ENCODE results near the gene UROC1. TPM values are rescaled to one million over a fixed set of nuclear protein-coding genes. Genes with fewer than 3 reads are reported as not detected.
A peak's percentile ranks its signal among the peaks of the same experiment; 100 is the strongest.

The UROC1 gene
- total and polyA plus RNA-seq, 2 of the 13 experiments (the other 11 are each of a cell fraction or from before 2014, with no cell fraction given) = 0.71 to 1.3 TPM

DNA sequence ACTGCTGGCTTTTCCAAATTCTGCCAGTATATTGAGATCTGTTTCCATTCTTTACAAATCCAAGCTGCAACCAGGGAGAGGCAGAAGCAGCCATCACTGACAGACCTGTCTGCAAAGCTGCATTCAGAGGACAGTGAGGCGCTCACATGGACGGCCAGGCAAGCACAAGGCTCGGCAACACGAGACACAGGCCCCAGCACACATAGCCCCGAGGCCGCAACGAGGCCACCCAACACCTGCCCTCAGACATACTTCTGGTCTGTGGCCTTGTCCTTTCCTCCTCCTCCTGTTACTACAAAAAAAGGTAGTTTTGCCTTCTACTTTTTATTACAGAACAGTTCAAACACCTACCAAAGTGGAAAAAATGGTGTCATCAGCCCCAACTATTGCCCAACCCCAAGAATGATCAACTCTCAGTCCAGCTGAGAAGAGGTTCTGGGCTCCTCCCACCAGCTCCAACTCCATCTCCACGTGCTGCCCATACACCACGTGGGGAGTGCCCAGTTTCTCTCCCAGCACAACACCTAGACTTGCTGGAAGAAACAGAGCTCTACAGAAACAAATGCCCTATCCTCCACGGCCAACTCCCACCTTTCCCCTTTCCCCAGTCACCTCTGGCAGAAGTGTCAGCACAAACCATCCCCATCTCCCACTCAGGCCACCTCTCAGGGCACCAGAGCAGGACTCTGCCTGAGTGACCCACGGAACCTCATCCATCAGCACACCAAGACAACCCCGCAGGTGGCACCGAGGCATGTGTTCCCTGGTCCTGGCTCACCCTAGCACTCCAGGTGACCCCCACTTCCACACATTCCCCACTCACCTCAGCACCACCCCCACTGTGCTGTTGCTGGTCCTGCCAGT lies 49.3 kb downstream of the UROC1 start:
- Histone ChIP-seq H3K27ac (ENCODE audit: extremely low read length, insufficient read depth, low read length) (no peak overlapping the region), H3K4me2 (ENCODE audit: low read depth, low read length) (0 out of 2 replicates have a peak overlapping the region, but pooled peaks have one; percentile 4), H3K9me3 (ENCODE audit: low read length) (no peaks in the 10 kb centered on the region), H3K4me1 (ENCODE audit: insufficient read depth, low read length) (peaks cover 80% of the 10 kb centered on the region), H3K9ac (ENCODE audit: insufficient read depth, low read depth, low read length) (no peak overlapping the region), H3K27me3 (ENCODE audit: control insufficient read depth in 1 of 2, insufficient read depth in 2 of 2, low read length in 2 of 2) (no peaks in the 10 kb centered on the region), H3K36me3 (replicated peaks in 1 of 2; ENCODE audit: control insufficient read depth in 1 of 2, insufficient read depth in 2 of 2, low read length in 2 of 2) (peaks cover 24 to 79% of the 10 kb centered on the region in 2 experiments), H2AFZ (ENCODE audit: low read length) (no peak overlapping the region), H3K4me3 (replicated peaks in 1 of 3; ENCODE audit: insufficient read depth in 1 of 3, low read depth in 2 of 3, low read length in 3 of 3) (no peak overlapping the region), H3K79me2 (ENCODE audit: insufficient read depth, low read length) (peaks cover 67% of the 10 kb centered on the region), H4K20me1 (ENCODE audit: insufficient read depth, low read length) (peaks cover 29% of the 10 kb centered on the region)
- ATAC-seq (no peak), FAIRE-seq (no peak), DNase-seq (ENCODE audit: low spot score) (no peak)
- 75% methylated on average over 13 of the region's 13 CpGs for WGBS (ENCODE audit: low lambda C conversion rate)
- intact Hi-C loops (cut with micrococcal nuclease; ENCODE audit: unreplicated experiment) (no loop called here), in situ Hi-C loops (cut with HindIII; ENCODE audit: extremely low pct_ligation_motif_present, low pct_unique_long_range_greater_than_20kb) (no loop called here)
- ChIA-PET POLR2A (interaction anchor here (0.6 to 1.0 kb wide), 2 partner anchors 61 to 218 kb away, joined by 3 to 4 read pairs; no protein-coding TSS in a partner anchor), CTCF (ENCODE audit: low intra/inter-chr PET ratio, low total read pairs) (no interaction called here)
- BruUV-seq (replicated peaks) = no TSS peak
- TF ChIP-seq, protein P1, sequence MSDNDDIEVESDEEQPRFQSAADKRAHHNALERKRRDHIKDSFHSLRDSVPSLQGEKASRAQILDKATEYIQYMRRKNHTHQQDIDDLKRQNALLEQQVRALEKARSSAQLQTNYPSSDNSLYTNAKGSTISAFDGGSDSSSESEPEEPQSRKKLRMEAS (IDR thresholded peaks at IDR 0.05) = peak; percentile 43; the same call in 1 of the 2 replicates
- TF ChIP-seq, protein P2, sequence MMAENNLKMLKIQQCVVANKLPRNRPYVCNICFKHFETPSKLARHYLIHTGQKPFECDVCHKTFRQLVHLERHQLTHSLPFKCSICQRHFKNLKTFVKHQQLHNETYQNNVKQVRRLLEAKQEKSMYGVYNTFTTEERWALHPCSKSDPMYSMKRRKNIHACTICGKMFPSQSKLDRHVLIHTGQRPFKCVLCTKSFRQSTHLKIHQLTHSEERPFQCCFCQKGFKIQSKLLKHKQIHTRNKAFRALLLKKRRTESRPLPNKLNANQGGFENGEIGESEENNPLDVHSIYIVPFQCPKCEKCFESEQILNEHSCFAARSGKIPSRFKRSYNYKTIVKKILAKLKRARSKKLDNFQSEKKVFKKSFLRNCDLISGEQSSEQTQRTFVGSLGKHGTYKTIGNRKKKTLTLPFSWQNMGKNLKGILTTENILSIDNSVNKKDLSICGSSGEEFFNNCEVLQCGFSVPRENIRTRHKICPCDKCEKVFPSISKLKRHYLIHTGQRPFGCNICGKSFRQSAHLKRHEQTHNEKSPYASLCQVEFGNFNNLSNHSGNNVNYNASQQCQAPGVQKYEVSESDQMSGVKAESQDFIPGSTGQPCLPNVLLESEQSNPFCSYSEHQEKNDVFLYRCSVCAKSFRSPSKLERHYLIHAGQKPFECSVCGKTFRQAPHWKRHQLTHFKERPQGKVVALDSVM (CRISPR knock-in tag; IDR thresholded peaks at IDR 0.05) = no peak
- no peak for TF ChIP-seq SRF (IDR thresholded peaks at IDR 0.05; ENCODE audit: low read depth, low read length)
- TF ChIP-seq CEBPG (CRISPR knock-in tag; IDR thresholded peaks at IDR 0.05) = peak; percentile 70
- no peak for TF ChIP-seq BHLHE40 (IDR thresholded peaks at IDR 0.05; ENCODE audit: low read length)
- TF ChIP-seq ZNF317 (CRISPR knock-in tag; IDR thresholded peaks at IDR 0.05) = peak; percentile 98
- TF ChIP-seq, protein P3, sequence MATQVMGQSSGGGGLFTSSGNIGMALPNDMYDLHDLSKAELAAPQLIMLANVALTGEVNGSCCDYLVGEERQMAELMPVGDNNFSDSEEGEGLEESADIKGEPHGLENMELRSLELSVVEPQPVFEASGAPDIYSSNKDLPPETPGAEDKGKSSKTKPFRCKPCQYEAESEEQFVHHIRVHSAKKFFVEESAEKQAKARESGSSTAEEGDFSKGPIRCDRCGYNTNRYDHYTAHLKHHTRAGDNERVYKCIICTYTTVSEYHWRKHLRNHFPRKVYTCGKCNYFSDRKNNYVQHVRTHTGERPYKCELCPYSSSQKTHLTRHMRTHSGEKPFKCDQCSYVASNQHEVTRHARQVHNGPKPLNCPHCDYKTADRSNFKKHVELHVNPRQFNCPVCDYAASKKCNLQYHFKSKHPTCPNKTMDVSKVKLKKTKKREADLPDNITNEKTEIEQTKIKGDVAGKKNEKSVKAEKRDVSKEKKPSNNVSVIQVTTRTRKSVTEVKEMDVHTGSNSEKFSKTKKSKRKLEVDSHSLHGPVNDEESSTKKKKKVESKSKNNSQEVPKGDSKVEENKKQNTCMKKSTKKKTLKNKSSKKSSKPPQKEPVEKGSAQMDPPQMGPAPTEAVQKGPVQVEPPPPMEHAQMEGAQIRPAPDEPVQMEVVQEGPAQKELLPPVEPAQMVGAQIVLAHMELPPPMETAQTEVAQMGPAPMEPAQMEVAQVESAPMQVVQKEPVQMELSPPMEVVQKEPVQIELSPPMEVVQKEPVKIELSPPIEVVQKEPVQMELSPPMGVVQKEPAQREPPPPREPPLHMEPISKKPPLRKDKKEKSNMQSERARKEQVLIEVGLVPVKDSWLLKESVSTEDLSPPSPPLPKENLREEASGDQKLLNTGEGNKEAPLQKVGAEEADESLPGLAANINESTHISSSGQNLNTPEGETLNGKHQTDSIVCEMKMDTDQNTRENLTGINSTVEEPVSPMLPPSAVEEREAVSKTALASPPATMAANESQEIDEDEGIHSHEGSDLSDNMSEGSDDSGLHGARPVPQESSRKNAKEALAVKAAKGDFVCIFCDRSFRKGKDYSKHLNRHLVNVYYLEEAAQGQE (IDR thresholded peaks at IDR 0.05; ENCODE audit: borderline replicate concordance in 1 of 2, low read depth in 1 of 2, low read length in 2 of 2) = no peak
- no peak for TF ChIP-seq ZNF274 (CRISPR knock-in tag; IDR thresholded peaks at IDR 0.05)
- no peak for TF ChIP-seq MLLT10 (CRISPR knock-in tag; IDR thresholded peaks at IDR 0.05)
- TF ChIP-seq, protein P4, sequence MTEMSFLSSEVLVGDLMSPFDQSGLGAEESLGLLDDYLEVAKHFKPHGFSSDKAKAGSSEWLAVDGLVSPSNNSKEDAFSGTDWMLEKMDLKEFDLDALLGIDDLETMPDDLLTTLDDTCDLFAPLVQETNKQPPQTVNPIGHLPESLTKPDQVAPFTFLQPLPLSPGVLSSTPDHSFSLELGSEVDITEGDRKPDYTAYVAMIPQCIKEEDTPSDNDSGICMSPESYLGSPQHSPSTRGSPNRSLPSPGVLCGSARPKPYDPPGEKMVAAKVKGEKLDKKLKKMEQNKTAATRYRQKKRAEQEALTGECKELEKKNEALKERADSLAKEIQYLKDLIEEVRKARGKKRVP (CRISPR knock-in tag; IDR thresholded peaks at IDR 0.05) = peak in 1 of 2 experiments; percentile 89; a peak in 2 of 4 replicates
- TF ChIP-seq ZNF619 (CRISPR knock-in tag; IDR thresholded peaks at IDR 0.05) = no peak
- TF ChIP-seq REL (CRISPR knock-in tag; conservative IDR thresholded peaks at IDR 0.05) = no peak
- TF ChIP-seq, protein P5, sequence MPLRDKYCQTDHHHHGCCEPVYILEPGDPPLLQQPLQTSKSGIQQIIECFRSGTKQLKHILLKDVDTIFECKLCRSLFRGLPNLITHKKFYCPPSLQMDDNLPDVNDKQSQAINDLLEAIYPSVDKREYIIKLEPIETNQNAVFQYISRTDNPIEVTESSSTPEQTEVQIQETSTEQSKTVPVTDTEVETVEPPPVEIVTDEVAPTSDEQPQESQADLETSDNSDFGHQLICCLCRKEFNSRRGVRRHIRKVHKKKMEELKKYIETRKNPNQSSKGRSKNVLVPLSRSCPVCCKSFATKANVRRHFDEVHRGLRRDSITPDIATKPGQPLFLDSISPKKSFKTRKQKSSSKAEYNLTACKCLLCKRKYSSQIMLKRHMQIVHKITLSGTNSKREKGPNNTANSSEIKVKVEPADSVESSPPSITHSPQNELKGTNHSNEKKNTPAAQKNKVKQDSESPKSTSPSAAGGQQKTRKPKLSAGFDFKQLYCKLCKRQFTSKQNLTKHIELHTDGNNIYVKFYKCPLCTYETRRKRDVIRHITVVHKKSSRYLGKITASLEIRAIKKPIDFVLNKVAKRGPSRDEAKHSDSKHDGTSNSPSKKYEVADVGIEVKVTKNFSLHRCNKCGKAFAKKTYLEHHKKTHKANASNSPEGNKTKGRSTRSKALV (CRISPR knock-in tag; IDR thresholded peaks at IDR 0.05) = no peak
- TF ChIP-seq CEBPB (IDR thresholded peaks at IDR 0.05; ENCODE audit: borderline replicate concordance, low read depth, low read length) = peak; percentile 88
- no peak for TF ChIP-seq ZSCAN9 (CRISPR knock-in tag; IDR thresholded peaks at IDR 0.05; ENCODE audit: borderline replicate concordance)
